ENCODE measurements around the gene SLC16A8.
"Not testable (repeated sequence)": the region's sequence is repeated elsewhere in the genome, so short reads cannot be mapped to it uniquely, and the experiment has no call there.

SLC16A8 gene
- 0 reads per million in 2 donors for total RNA-seq

GRCh38 chr22:38083931-38084631 is at the start of gene SLC16A8:
Gene SLC16A8, minus strand, starts transcription at chr22:38084184. Its CDS starts 1,311 bp downstream, at chr22:38082873.
- DNase-seq = no peak

GRCh38 chr22:38133331-38133730 is 49.3 kb upstream of the SLC16A8 start:
- DNase-seq = no peak

- no peak for DNase-seq
These were observed 48.8 kb upstream of the SLC16A8 start for GRCh38 chr22:38132794-38133193.

GRCh38 chr22:38132136-38132535 is 48.2 kb upstream of the SLC16A8 start:
- no peak for DNase-seq

- no peak for DNase-seq
These were observed 47.4 kb upstream of the SLC16A8 start for GRCh38 chr22:38131399-38131798.

GRCh38 chr22:38129856-38130255 is 45.9 kb upstream of the SLC16A8 start:
- no peak for DNase-seq

- no peak for DNase-seq
These were observed 45.0 kb upstream of the SLC16A8 start for GRCh38 chr22:38129021-38129420.

- DNase-seq = no peak
These were observed 43.9 kb upstream of the SLC16A8 start for GRCh38 chr22:38127869-38128268.

- DNase-seq = no peak
These were observed 43.1 kb upstream of the SLC16A8 start for GRCh38 chr22:38126928-38127668.

- DNase-seq = no peak
These were observed 41.8 kb upstream of the SLC16A8 start for GRCh38 chr22:38125751-38126201.

- no peak for DNase-seq
These were observed 41.1 kb upstream of the SLC16A8 start for GRCh38 chr22:38125038-38125610.

- no peak for DNase-seq
These were observed 40.4 kb upstream of the SLC16A8 start for GRCh38 chr22:38124236-38124974.

- no peak for DNase-seq
These were observed 38.6 kb upstream of the SLC16A8 start for GRCh38 chr22:38122616-38123015.

- DNase-seq = no peak
These were observed 36.6 kb upstream of the SLC16A8 start for GRCh38 chr22:38120359-38121110.

- not testable (repeated sequence) for DNase-seq
These were observed 34.8 kb upstream of the SLC16A8 start for GRCh38 chr22:38118747-38119146.

- DNase-seq = no peak
These were observed 34.2 kb upstream of the SLC16A8 start for GRCh38 chr22:38118182-38118581.

GRCh38 chr22:38117556-38117955 is 33.6 kb upstream of the SLC16A8 start:
- DNase-seq = not testable (repeated sequence)

- DNase-seq = no peak
These were observed 31.6 kb upstream of the SLC16A8 start for GRCh38 chr22:38115423-38116205.

- peak; percentile 76 for DNase-seq
These were observed 30.8 kb upstream of the SLC16A8 start for GRCh38 chr22:38114484-38115398.

GRCh38 chr22:38112381-38112780 is 28.4 kb upstream of the SLC16A8 start:
- DNase-seq = no peak

All from T-helper 9 cell (primary cell).